Myometrial cell (primary cell): Measurements from ENCODE around the gene OR4S1. TPM values are rescaled to one million over a fixed set of nuclear protein-coding genes. Genes with fewer than 3 reads are reported as not detected.

Experiments used
- total RNA-seq: library from RNA; depleted of rRNA; stranded (reverse); fragments of >200 nt; gene quantifications from 2 replicates; pipeline ENCODE4 v1.2.3, GENCODE V29; 2015

OR4S1 gene, protein sequence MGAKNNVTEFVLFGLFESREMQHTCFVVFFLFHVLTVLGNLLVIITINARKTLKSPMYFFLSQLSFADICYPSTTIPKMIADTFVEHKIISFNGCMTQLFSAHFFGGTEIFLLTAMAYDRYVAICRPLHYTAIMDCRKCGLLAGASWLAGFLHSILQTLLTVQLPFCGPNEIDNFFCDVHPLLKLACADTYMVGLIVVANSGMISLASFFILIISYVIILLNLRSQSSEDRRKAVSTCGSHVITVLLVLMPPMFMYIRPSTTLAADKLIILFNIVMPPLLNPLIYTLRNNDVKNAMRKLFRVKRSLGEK
- total RNA-seq = not detected in 2 replicates

DNA sequence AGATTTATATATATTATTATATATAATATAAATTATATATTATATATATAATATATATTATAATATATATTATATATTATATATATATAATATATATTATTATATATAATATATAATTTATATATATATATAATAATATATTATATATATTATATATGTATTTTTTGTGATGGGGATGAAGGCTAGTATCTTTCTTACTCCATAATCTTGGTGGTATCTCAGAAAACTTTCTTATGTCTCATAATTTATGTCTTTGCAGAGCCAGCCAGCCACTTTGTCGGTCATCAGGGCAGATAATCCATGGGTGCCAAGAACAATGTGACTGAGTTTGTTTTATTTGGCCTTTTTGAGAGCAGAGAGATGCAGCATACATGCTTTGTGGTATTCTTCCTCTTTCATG lies at the start of gene OR4S1:
Gene OR4S1 (plus strand): TSS at position 301 of the 400 bp plus-strand sequence. CDS start 0 bp downstream, at position 301.

DNA sequence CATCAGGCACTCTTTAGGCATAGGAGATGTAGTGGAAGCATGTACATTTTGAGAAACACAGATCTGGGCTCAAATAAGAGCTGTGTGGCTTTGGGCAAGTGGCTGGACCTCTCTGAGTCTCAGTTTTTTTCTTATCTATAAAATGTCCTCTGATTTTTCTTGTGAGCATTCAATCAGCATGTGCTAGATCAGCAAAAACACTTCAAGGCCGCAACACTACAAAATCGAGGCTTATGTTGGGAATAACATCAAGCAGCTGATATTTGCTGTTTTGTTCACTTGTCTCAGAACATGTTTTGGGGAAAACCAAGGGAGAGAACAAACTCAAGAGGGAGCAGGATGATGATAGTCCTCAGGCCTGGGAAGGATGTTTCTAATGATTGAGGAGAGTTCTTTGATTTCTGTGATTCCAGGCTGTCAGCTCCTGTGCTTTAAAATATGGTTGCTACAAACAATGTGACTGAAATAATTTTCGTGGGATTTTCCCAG lies 42.6 kb upstream of the OR4S1 start, which contains the start of gene OR4X1:
Gene OR4X1 (plus strand): TSS at position 439 of the 489 bp plus-strand sequence. CDS start 0 bp downstream, at position 439.

DNA sequence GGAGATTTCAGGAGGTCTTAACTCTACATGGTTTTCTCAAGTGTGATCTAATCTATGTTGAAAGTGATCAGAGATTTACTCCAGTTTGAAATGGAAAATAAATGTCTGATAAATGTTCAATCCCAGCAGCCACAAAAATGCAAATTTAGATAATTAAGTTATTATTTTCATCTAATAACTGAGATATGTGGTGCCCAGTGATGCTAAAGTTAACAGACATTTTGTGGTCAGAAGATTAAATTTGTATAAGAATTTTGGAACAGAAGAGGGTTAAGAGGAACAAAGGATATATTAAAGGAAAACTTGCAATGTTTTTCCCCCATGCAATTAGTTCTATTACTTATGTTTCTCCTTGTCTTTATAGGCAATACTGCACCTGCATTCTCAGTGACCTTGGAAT lies 18.6 kb downstream of the OR4S1 start, which contains the start of gene OR4C3:
Gene OR4C3 (plus strand): TSS at position 301 of the 400 bp plus-strand sequence. CDS start 102 bp downstream, outside the sequence.

Other genes starting within 250 kb of the OR4S1 start
- gene OR4B1, start 89.4 kb upstream of the OR4S1 start, total RNA-seq = not detected in 2 replicates
- gene OR4X2, start 61.1 kb upstream of the OR4S1 start, total RNA-seq = not detected in 2 replicates
- not detected in 2 replicates for gene OR4X1, start 42.4 kb upstream of the OR4S1 start, total RNA-seq
- gene OR4C3, start 18.7 kb downstream of the OR4S1 start, total RNA-seq = not detected in 2 replicates
- not detected in 2 replicates for gene OR4C5, start 60.2 kb downstream of the OR4S1 start, total RNA-seq
- not detected in 2 replicates for gene OR4A47, start 182.6 kb downstream of the OR4S1 start, total RNA-seq